Measurements from ENCODE around the gene SHOC2. TPM values are rescaled to one million over a fixed set of nuclear protein-coding genes. Genes with fewer than 3 reads are reported as not detected.

SHOC2 gene
- total and polyA plus RNA-seq, 2 of the 13 experiments (the other 11 are each of a cell fraction or from before 2014, with no cell fraction given), result 8.6 to 25.5 TPM

GRCh38 chr10:110871298-110872084 is 47.9 kb upstream of the SHOC2 start, which contains the start of gene PDCD4 (continued):
- TF ChIP-seq HINFP (CRISPR knock-in tag; IDR thresholded peaks at IDR 0.05; ENCODE audit: low read depth), result 0 out of 2 replicates have a peak, but pooled peaks have one; percentile 60
- 0 out of 2 replicates have a peak, but pooled peaks have one; percentile 7 for TF ChIP-seq ZNF101 (CRISPR knock-in tag; IDR thresholded peaks at IDR 0.05; ENCODE audit: borderline replicate concordance, low read depth)
- 0 out of 2 replicates have a peak, but pooled peaks have one; percentile 49 for TF ChIP-seq ARNTL (CRISPR knock-in tag; IDR thresholded peaks at IDR 0.05)
- TF ChIP-seq ZNF747 (CRISPR knock-in tag; IDR thresholded peaks at IDR 0.05; ENCODE audit: borderline replicate concordance), result peak; percentile 51; the same call in 1 of the 2 replicates
- no peak for TF ChIP-seq KDM5A (IDR thresholded peaks at IDR 0.05; ENCODE audit: borderline replicate concordance, low read length)
- TF ChIP-seq SALL1 (CRISPR knock-in tag; IDR thresholded peaks at IDR 0.05), result no peak; the same call in 1 of the 2 replicates
- TF ChIP-seq ZZZ3 (CRISPR knock-in tag; IDR thresholded peaks at IDR 0.05; ENCODE audit: borderline replicate concordance), result 0 out of 2 replicates have a peak, but pooled peaks have one; percentile 78
- no peak; the same call in 1 of the 2 replicates for TF ChIP-seq KLF6 (CRISPR knock-in tag; IDR thresholded peaks at IDR 0.05)
- peak; percentile 99 for TF ChIP-seq RFX5 (IDR thresholded peaks at IDR 0.05; ENCODE audit: low read depth, low read length)
- TF ChIP-seq MEIS2 (CRISPR knock-in tag; IDR thresholded peaks at IDR 0.05), result no peak
- 0 out of 2 replicates have a peak, but pooled peaks have one; percentile 41 for TF ChIP-seq IRF9 (CRISPR knock-in tag; IDR thresholded peaks at IDR 0.05; ENCODE audit: borderline replicate concordance)
- TF ChIP-seq ZBTB7A (CRISPR knock-in tag; IDR thresholded peaks at IDR 0.05), result 0 out of 2 replicates have a peak, but pooled peaks have one; percentile 4
- no peak for TF ChIP-seq DDIT3 (CRISPR knock-in tag; IDR thresholded peaks at IDR 0.05)
- TF ChIP-seq ZNF275 (CRISPR knock-in tag; IDR thresholded peaks at IDR 0.05; ENCODE audit: borderline replicate concordance), result peak; percentile 34; the same call in 1 of the 2 replicates
- peak; percentile 63; the same call in 1 of the 2 replicates for TF ChIP-seq HMGXB3 (CRISPR knock-in tag; IDR thresholded peaks at IDR 0.05; ENCODE audit: borderline replicate concordance)
- no peak for TF ChIP-seq ATF7 (IDR thresholded peaks at IDR 0.05)
- peak; percentile 28; the same call in 1 of the 2 replicates for TF ChIP-seq ATF7 (CRISPR knock-in tag; IDR thresholded peaks at IDR 0.05)
- TF ChIP-seq ELF1 (CRISPR knock-in tag; IDR thresholded peaks at IDR 0.05), result peak; percentile 26; the same call in 1 of the 2 replicates
- TF ChIP-seq ZNF343 (CRISPR knock-in tag; IDR thresholded peaks at IDR 0.05), result 0 out of 2 replicates have a peak, but pooled peaks have one; percentile 38
- peak; percentile 88 for TF ChIP-seq MAX (IDR thresholded peaks at IDR 0.05)
